ENCODE results near the gene TNFSF13B. TPM values are rescaled to one million over a fixed set of nuclear protein-coding genes. Genes with fewer than 3 reads are reported as not detected.

The TNFSF13B gene
- total RNA-seq, 2 experiments from 2014 or later = 0.41 TPM; not detected in 1

GRCh38 chr13:108345016-108345415 is 75.5 kb downstream of the TNFSF13B start:
- DNase-seq (ENCODE audit: low spot score) = no peak
- H3K79me2 ChIP-seq (ENCODE audit: insufficient read depth, low read depth, low read length) = no peaks in the 10 kb centered on the region
- no TSS peak for BruUV-seq (replicated peaks)
- H3K36me3 ChIP-seq (ENCODE audit: insufficient read depth, low read length) = no peaks in the 10 kb centered on the region
- ChIA-PET CTCF (ENCODE audit: unreplicated experiment) (no interaction called here), POLR2A (no interaction called here)
- no peak overlapping the region for H3K4me2 ChIP-seq (ENCODE audit: low read length)
- no peaks in the 10 kb centered on the region for H4K20me1 ChIP-seq (ENCODE audit: insufficient read depth, low read length)
- H3K4me1 ChIP-seq (ENCODE audit: insufficient read depth, low read length, poor library complexity, severe bottlenecking) = no peaks in the 10 kb centered on the region
- H3K9me3 ChIP-seq (ENCODE audit: low read length) = no peaks in the 10 kb centered on the region
- no peak for TF ChIP-seq EZH2phosphoT487 (IDR thresholded peaks at IDR 0.05; ENCODE audit: borderline replicate concordance, low read depth, low read length)
- no peak for TF ChIP-seq CTCF (conservative IDR thresholded peaks at IDR 0.05; ENCODE audit: low read length)
- no peak overlapping the region for H3K4me3 ChIP-seq (ENCODE audit: low read depth, low read length, poor library complexity, severe bottlenecking)
- no peaks in the 10 kb centered on the region for H3K9me2 ChIP-seq (ENCODE audit: insufficient read depth, low read length)
- intact Hi-C loops (cut with micrococcal nuclease; ENCODE audit: unreplicated experiment) = no loop called here
- no peak overlapping the region for H3K27ac ChIP-seq (ENCODE audit: low read depth, low read length, poor library complexity, severe bottlenecking)
- H2AFZ ChIP-seq (ENCODE audit: low read length) = no peak overlapping the region

GRCh38 chr13:108346376-108346775 is 76.9 kb downstream of the TNFSF13B start:
- no peaks in the 10 kb centered on the region for H3K4me1 ChIP-seq (ENCODE audit: insufficient read depth, low read length, poor library complexity, severe bottlenecking)
- no peak overlapping the region for H3K4me3 ChIP-seq (ENCODE audit: low read depth, low read length, poor library complexity, severe bottlenecking)
- BruUV-seq (replicated peaks) = no TSS peak
- POLR2A ChIA-PET = no interaction called here
- intact Hi-C loops (cut with micrococcal nuclease; ENCODE audit: unreplicated experiment) = no loop called here
- no peaks in the 10 kb centered on the region for H3K9me2 ChIP-seq (ENCODE audit: insufficient read depth, low read length)
- no peak for TF ChIP-seq CTCF (conservative IDR thresholded peaks at IDR 0.05; ENCODE audit: low read length)
- TF ChIP-seq EZH2phosphoT487 (IDR thresholded peaks at IDR 0.05; ENCODE audit: borderline replicate concordance, low read depth, low read length) = no peak
- H3K27ac ChIP-seq (ENCODE audit: low read depth, low read length, poor library complexity, severe bottlenecking) = no peak overlapping the region
- no peaks in the 10 kb centered on the region for H3K9me3 ChIP-seq (ENCODE audit: low read length)
- DNase-seq (ENCODE audit: low spot score) = no peak
- no peaks in the 10 kb centered on the region for H3K79me2 ChIP-seq (ENCODE audit: insufficient read depth, low read depth, low read length)
- no peak overlapping the region for H3K4me2 ChIP-seq (ENCODE audit: low read length)
- H2AFZ ChIP-seq (ENCODE audit: low read length) = no peak overlapping the region
- H3K36me3 ChIP-seq (ENCODE audit: insufficient read depth, low read length) = no peaks in the 10 kb centered on the region
- CTCF ChIA-PET (ENCODE audit: unreplicated experiment) = no interaction called here
- H4K20me1 ChIP-seq (ENCODE audit: insufficient read depth, low read length) = no peaks in the 10 kb centered on the region

- H3K4me1 ChIP-seq (ENCODE audit: insufficient read depth, low read length, poor library complexity, severe bottlenecking) = no peaks in the 10 kb centered on the region
- intact Hi-C loops (cut with micrococcal nuclease; ENCODE audit: unreplicated experiment) = no loop called here
- POLR2A ChIA-PET = no interaction called here
- no peaks in the 10 kb centered on the region for H4K20me1 ChIP-seq (ENCODE audit: insufficient read depth, low read length)
- no peak overlapping the region for H3K4me3 ChIP-seq (ENCODE audit: low read depth, low read length, poor library complexity, severe bottlenecking)
- no TSS peak for BruUV-seq (replicated peaks)
- TF ChIP-seq EZH2phosphoT487 (IDR thresholded peaks at IDR 0.05; ENCODE audit: borderline replicate concordance, low read depth, low read length) = no peak
- no peak for TF ChIP-seq CTCF (conservative IDR thresholded peaks at IDR 0.05; ENCODE audit: low read length)
- H3K4me2 ChIP-seq (ENCODE audit: low read length) = no peak overlapping the region
- H2AFZ ChIP-seq (ENCODE audit: low read length) = no peak overlapping the region
- no peak for DNase-seq (ENCODE audit: low spot score)
- no peaks in the 10 kb centered on the region for H3K36me3 ChIP-seq (ENCODE audit: insufficient read depth, low read length)
- no peaks in the 10 kb centered on the region for H3K9me2 ChIP-seq (ENCODE audit: insufficient read depth, low read length)
- H3K27ac ChIP-seq (ENCODE audit: low read depth, low read length, poor library complexity, severe bottlenecking) = no peak overlapping the region
- H3K9me3 ChIP-seq (ENCODE audit: low read length) = no peaks in the 10 kb centered on the region
- CTCF ChIA-PET (ENCODE audit: unreplicated experiment) = no interaction called here
- no peaks in the 10 kb centered on the region for H3K79me2 ChIP-seq (ENCODE audit: insufficient read depth, low read depth, low read length)
These were observed 79.8 kb downstream of the TNFSF13B start for GRCh38 chr13:108349269-108349668.

Measured in OCI-LY7 (cell line).